B cell (primary cell): ENCODE data around the gene ESYT1. TPM values are rescaled to one million over a fixed set of nuclear protein-coding genes. Genes with fewer than 3 reads are reported as not detected.

ENCODE experiments used
- ATAC-seq: fragments of 200-7000 bp; cut with Tn5 transposase; one replicate; pipeline ENCODE4 v1.10.0; 2021; ENCODE audit warnings: low read depth, mild to moderate bottlenecking, moderate number of reproducible peaks, moderate library complexity
- CTCF ChIA-PET: fragments of 350-600 bp; sonication (Branson Sonifier 250); formaldehyde crosslinking; loops from one replicate; lab custom pipeline; 2021; ENCODE audit warnings: antibody characterized with exemption, inconsistent platforms; lab: Charles Lee
- POLR2A ChIA-PET: fragments of 350-600 bp; sonication (Branson Sonifier 250); formaldehyde crosslinking; loops from one replicate; lab custom pipeline; 2021; ENCODE audit warnings: antibody characterized with exemption; lab: Charles Lee
- DNase-seq: peaks from one replicate; pipeline ENCODE4 v3.0.0; 2013
- H2AFZ ChIP-seq: 2 replicates; pipeline ENCODE4 v1.6.1; 2012; ENCODE audit warnings: mild to moderate bottlenecking, low read depth, low read length; ENCODE audit not compliant: insufficient read depth, poor library complexity, severe bottlenecking
- H3K27ac ChIP-seq, 2 donors: 1 replicate in 1 of 2; 2 replicates in 1 of 2; pipeline ENCODE4 v1.5.1; 2012 to 2013; ENCODE audit warnings: low read length in 2 of 2, mild to moderate bottlenecking in 2 of 2, moderate library complexity in 1 of 2
- H3K27me3 ChIP-seq, 4 experiments: fragments of 200-600 bp in 1 of 4; sonication (generic) in 1 of 4; replicated peaks in 1 of 4; 1 replicate in 2 of 4; 2 replicates in 2 of 4; pipeline versions ENCODE4 v1.6.1 to v1.7.0; 2013 to 2016; ENCODE audit warnings: low read length in 3 of 4, mild to moderate bottlenecking in 2 of 4, mixed read lengths in 1 of 4, moderate library complexity in 1 of 4; ENCODE audit not compliant: insufficient read depth in 4 of 4, control insufficient read depth in 3 of 4; ENCODE audit errors: control extremely low read depth in 1 of 4
- H3K36me3 ChIP-seq, 2 experiments: replicated peaks in 1 of 2; 1 replicate in 1 of 2; 2 replicates in 1 of 2; pipeline versions ENCODE4 v1.6.1 to v1.7.1; 2013; ENCODE audit warnings: low read length in 1 of 2; ENCODE audit not compliant: insufficient read depth in 2 of 2, control insufficient read depth in 1 of 2; ENCODE audit errors: control extremely low read depth in 1 of 2, extremely low read depth in 1 of 2
- H3K4me1 ChIP-seq, 2 donors: fragments of 200-600 bp in 1 of 2; sonication (generic) in 1 of 2; 1 replicate in 1 of 2; 2 replicates in 1 of 2; pipeline versions ENCODE4 v1.5.1 to v1.6.1; 2013 to 2017; ENCODE audit warnings: low read length in 2 of 2; ENCODE audit not compliant: control insufficient read depth in 2 of 2, insufficient read depth in 2 of 2
- H3K4me2 ChIP-seq: replicated peaks from 2 replicates; pipeline ENCODE3; 2012; ENCODE audit warnings: mild to moderate bottlenecking, low read depth, low read length; ENCODE audit not compliant: poor library complexity, severe bottlenecking
- H3K4me3 ChIP-seq, 5 experiments: fragments of 200-600 bp in 1 of 5; sonication (generic) in 1 of 5; 1 replicate in 3 of 5; 2 replicates in 2 of 5; pipeline versions ENCODE4 v1.5.1 to v1.7.0; 2011 to 2016; ENCODE audit warnings: low read length in 4 of 5, mild to moderate bottlenecking in 4 of 5, low read depth in 2 of 5, control low read depth in 1 of 5, moderate library complexity in 1 of 5; ENCODE audit not compliant: insufficient read depth in 1 of 5; ENCODE audit errors: control extremely low read depth in 1 of 5, extremely low read depth in 1 of 5
- H3K79me2 ChIP-seq: fragments of 200-600 bp; sonication (generic); one replicate; pipeline ENCODE4 v1.6.0; 2016; ENCODE audit warnings: low read length; ENCODE audit not compliant: control insufficient read depth, insufficient read depth
- H3K9ac ChIP-seq: fragments of 200-600 bp; sonication (generic); 2 replicates; pipeline ENCODE4 v1.6.1; 2017; ENCODE audit warnings: mild to moderate bottlenecking, low read length, moderate library complexity
- H3K9me3 ChIP-seq, 3 donors: one replicate each; pipeline versions ENCODE4 v1.6.1 to v1.7.1; 2013; ENCODE audit warnings: low read length in 2 of 3; ENCODE audit not compliant: control insufficient read depth in 2 of 3, insufficient read depth in 1 of 3; ENCODE audit errors: control extremely low read depth in 1 of 3
- H4K20me1 ChIP-seq: 2 replicates; pipeline ENCODE4 v1.6.0; 2012; ENCODE audit warnings: mild to moderate bottlenecking, low read length; ENCODE audit not compliant: insufficient read depth, control insufficient read depth, poor library complexity, severe bottlenecking
- H3K27ac Mint-ChIP-seq: one replicate; pipeline ENCODE4 v1.8.0; 2021; ENCODE audit warnings: mixed read lengths
- H3K27me3 Mint-ChIP-seq: one replicate; pipeline ENCODE4 v1.8.0; 2021; ENCODE audit warnings: mixed read lengths
- H3K4me1 Mint-ChIP-seq: one replicate; pipeline ENCODE4 v1.8.0; 2021; ENCODE audit warnings: mixed read lengths
- H3K4me3 Mint-ChIP-seq: one replicate; pipeline ENCODE4 v1.8.0; 2021; ENCODE audit warnings: mixed read lengths
- H3K9me3 Mint-ChIP-seq: one replicate; pipeline ENCODE4 v1.8.0; 2022; ENCODE audit warnings: mixed read lengths; ENCODE audit not compliant: insufficient read depth
- CTCF ChIP-seq: fragments of 200-600 bp; IDR thresholded peaks from one replicate; pipeline ENCODE4 v1.8.0; 2022; ENCODE audit warnings: antibody characterized with exemption, mild to moderate bottlenecking
- EZH2 ChIP-seq: IDR thresholded peaks from 2 replicates; pipeline ENCODE4 v1.6.1; 2012; ENCODE audit warnings: borderline replicate concordance, low read depth, mild to moderate bottlenecking, moderate library complexity, low read length; ENCODE audit not compliant: insufficient read depth, poor library complexity, severe bottlenecking
- WGBS: methylation state at CpG from one replicate; pipeline ENCODE4 v1.1.5; 2013; ENCODE audit warnings: missing lambda C conversion rate; ENCODE audit not compliant: insufficient coverage; 5-methylcytosine and 5-hydroxymethylcytosine counted together
- intact Hi-C: fragments of 100-400 bp; cut with micrococcal nuclease; formaldehyde crosslinking; loops from one replicate; pipeline ENCODE4 v1.10.0; 2022
- polyA plus RNA-seq: library from polyadenylated mRNA; depleted of rRNA; stranded (reverse); fragments of >200 nt; gene quantifications from 2 replicates; pipeline ENCODE4 v1.2.3, GENCODE V29; 2012
- total RNA-seq, 2 donors: library from RNA; stranded (reverse); fragments of 120-200 nt in 1 of 2; gene quantifications; 1 replicate in 1 of 2; 2 replicates in 1 of 2; pipeline versions ENCODE4 v1.2.3 to v1.2.4, GENCODE V29; 2013 to 2022

Gene ESYT1
- total and polyA plus RNA-seq, 2 donors (not counting 1 experiment from before 2014, with no cell fraction given) = 154 to 162 TPM

- peak within 1 kb of the TSS; percentile 88 for H3K9ac ChIP-seq
- peak within 1 kb of the TSS; percentile 94 for H2AFZ ChIP-seq
- intact Hi-C loops = loop anchor here (1.0 to 10.0 kb wide), 3 partner anchors 26 to 923 kb away; partner anchors contain the start of genes NEMP1 and PA2G4
- ChIA-PET POLR2A (interaction anchor here (0.5 to 2.1 kb wide), 11 partner anchors 24 to 412 kb away, joined by 3 to 28 read pairs (median 3); partner anchors contain the start of genes COQ10A, ESYT1, IL23A and PA2G4), CTCF (interaction anchor here (0.9 to 1.4 kb wide), 5 partner anchors 22 to 37 kb away, joined by 5 to 11 read pairs (median 9); partner anchors contain the start of genes ESYT1, SMARCC2 and ZC3H10)
- no peaks in the 10 kb centered on the region for H3K27me3 ChIP-seq
- peaks cover 0 to 3% of the 10 kb centered on the region in 2 experiments for H3K36me3 ChIP-seq
- Mint-ChIP-seq H3K4me1 (peaks cover 34% of the 10 kb centered on the region), H3K4me3 (peak within 1 kb of the TSS; percentile 94), H3K27me3 (no peaks in the 10 kb centered on the region), H3K27ac (peak within 1 kb of the TSS; percentile 98), H3K9me3 (no peaks in the 10 kb centered on the region)
- no peak for TF ChIP-seq CTCF
- no peak for TF ChIP-seq EZH2
- peak within 1 kb of the TSS; percentile 89 for H3K4me2 ChIP-seq
- DNase-seq (peak; percentile 91), ATAC-seq (peak; percentile 91)
- H3K9me3 ChIP-seq = no peaks in the 10 kb centered on the region
- peak within 1 kb of the TSS; percentile 74 to 88 for H3K27ac ChIP-seq
- H3K4me1 ChIP-seq = peaks cover 15 to 28% of the 10 kb centered on the region in 2 donors
- H3K4me3 ChIP-seq = peak within 1 kb of the TSS; percentile 54 to 89 (median 81)
- no peaks in the 10 kb centered on the region for H4K20me1 ChIP-seq
- H3K79me2 ChIP-seq = peaks cover 57% of the 10 kb centered on the region
- WGBS = 0% methylated on average over 21 of the region's 37 CpGs
These were observed 24.2 kb downstream of the ESYT1 start, which contains the start of gene MYL6B for GRCh38 chr12:56152132-56152755. Gene MYL6B, plus strand, starts transcription at chr12:56152587. Its CDS starts 1,332 bp downstream, at chr12:56153919.
